ENCODE measurements around the gene PAOX.
A peak's percentile ranks its signal among the peaks of the same experiment; 100 is the strongest.
"Not testable (repeated sequence)": the region's sequence is repeated elsewhere in the genome, so short reads cannot be mapped to it uniquely, and the experiment has no call there.

Gene PAOX

GRCh38 chr10:133364645-133365431 lies 14.2 kb upstream of the PAOX start:
- no peak for DNase-seq (ENCODE audit: low read depth)

- DNase-seq (ENCODE audit: low read depth): no peak
Measured at GRCh38 chr10:133365461-133366129, 13.5 kb upstream of the PAOX start.

- DNase-seq (ENCODE audit: low read depth): no peak
Measured at GRCh38 chr10:133366130-133366478, 13.0 kb upstream of the PAOX start.

- DNase-seq (ENCODE audit: low read depth): no peak
Measured at GRCh38 chr10:133366751-133367150, 12.3 kb upstream of the PAOX start.

GRCh38 chr10:133367461-133367860 lies 11.6 kb upstream of the PAOX start:
- not testable (repeated sequence) for DNase-seq (ENCODE audit: low read depth)

GRCh38 chr10:133368153-133368552 lies 10.9 kb upstream of the PAOX start:
- no peak for DNase-seq (ENCODE audit: low read depth)

- no peak for DNase-seq (ENCODE audit: low read depth)
Measured at GRCh38 chr10:133370030-133370786, 8.9 kb upstream of the PAOX start.

GRCh38 chr10:133372507-133372906 lies 6.6 kb upstream of the PAOX start:
- no peak for DNase-seq (ENCODE audit: low read depth)

- DNase-seq (ENCODE audit: low read depth): peak; percentile 49
Measured at GRCh38 chr10:133373174-133374090, 5.6 kb upstream of the PAOX start, which contains the start of gene ECHS1. Gene ECHS1, minus strand, starts transcription at chr10:133373354. Its CDS starts 21 bp downstream, at chr10:133373333.

- DNase-seq (ENCODE audit: low read depth): no peak
Measured at GRCh38 chr10:133375357-133376115, 3.5 kb upstream of the PAOX start.

GRCh38 chr10:133376183-133376582 lies 2.9 kb upstream of the PAOX start:
- DNase-seq (ENCODE audit: low read depth): not testable (repeated sequence)

- no peak for DNase-seq (ENCODE audit: low read depth)
Measured at GRCh38 chr10:133377025-133377817, 1.8 kb upstream of the PAOX start.

- no peak for DNase-seq (ENCODE audit: low read depth)
Measured at GRCh38 chr10:133377818-133378250, 1.2 kb upstream of the PAOX start.

GRCh38 chr10:133378251-133379096 lies 588 bp upstream of the PAOX start:
- DNase-seq (ENCODE audit: low read depth): no peak

- no peak for DNase-seq (ENCODE audit: low read depth)
Measured at GRCh38 chr10:133379801-133380666, 972 bp downstream of the PAOX start.

- no peak for DNase-seq (ENCODE audit: low read depth)
Measured at GRCh38 chr10:133381036-133381435, 2.0 kb downstream of the PAOX start.

GRCh38 chr10:133383551-133383950 lies 4.5 kb downstream of the PAOX start:
- no peak for DNase-seq (ENCODE audit: low read depth)

GRCh38 chr10:133384071-133384470 lies 5.0 kb downstream of the PAOX start:
- DNase-seq (ENCODE audit: low read depth): no peak

Measured in non-pigmented ciliary epithelial cell (primary cell).